ENCODE data around the gene SLC24A3. TPM values are rescaled to one million over a fixed set of nuclear protein-coding genes. Genes with fewer than 3 reads are reported as not detected.

Gene SLC24A3
- polyA plus RNA-seq, 1 donor (not counting 4 experiments of a cell fraction or from before 2014, with no cell fraction given), result 0.17 TPM

GRCh38 chr20:19301843-19302242 lies 89.4 kb downstream of the SLC24A3 start:
- DNase-seq (ENCODE audit: low read depth, low spot score) (no peak), FAIRE-seq (no peak)
- TF ChIP-seq EZH2 (IDR thresholded peaks at IDR 0.05; ENCODE audit: low read length) (no peak), CTCF (optimal IDR thresholded peaks at IDR 0.05 in 1 of 3, IDR thresholded peaks at IDR 0.05 in 1 of 3, conservative IDR thresholded peaks at IDR 0.05 in 1 of 3; ENCODE audit: extremely low read depth in 1 of 3, insufficient read depth in 2 of 3, low read length in 3 of 3) (no peak)
- dilution Hi-C loops (cut with MboI; ENCODE audit: extremely low pct_ligation_motif_present, low sequenced_read_pairs), result no loop called here
- Histone ChIP-seq H2AFZ (ENCODE audit: control insufficient read depth, low read length) (no peak overlapping the region), H3K4me2 (ENCODE audit: control insufficient read depth, extremely low read depth, insufficient read depth, low read depth, low read length) (no peak overlapping the region), H3K27ac (ENCODE audit: control insufficient read depth, insufficient read depth, low read length) (no peak overlapping the region), H4K20me1 (ENCODE audit: control insufficient read depth, extremely low read depth, insufficient read depth, low read length) (no peaks in the 10 kb centered on the region), H3K4me3 (ENCODE audit: control insufficient read depth in 2 of 3, extremely low read depth in 1 of 3, insufficient read depth in 2 of 3, low read depth in 1 of 3, low read length in 3 of 3) (no peak overlapping the region), H3K9me3 (ENCODE audit: control insufficient read depth, low read depth, low read length) (peaks cover 3% of the 10 kb centered on the region), H3K36me3 (ENCODE audit: control insufficient read depth in 2 of 2, extremely low read depth in 1 of 2, insufficient read depth in 2 of 2, low read length in 2 of 2) (no peaks in the 10 kb centered on the region), H3K4me1 (ENCODE audit: control insufficient read depth, extremely low read depth, insufficient read depth, low read length) (no peaks in the 10 kb centered on the region), H3K9me1 (ENCODE audit: control insufficient read depth, extremely low read depth, insufficient read depth, low read length) (no peaks in the 10 kb centered on the region), H3K27me3 (ENCODE audit: control insufficient read depth, extremely low read depth, insufficient read depth, low read length) (no peaks in the 10 kb centered on the region), H3K9ac (ENCODE audit: control insufficient read depth, extremely low read depth, insufficient read depth, low read length) (no peak overlapping the region), H3K79me2 (ENCODE audit: control insufficient read depth, insufficient read depth, low read length) (no peaks in the 10 kb centered on the region)

DNA sequence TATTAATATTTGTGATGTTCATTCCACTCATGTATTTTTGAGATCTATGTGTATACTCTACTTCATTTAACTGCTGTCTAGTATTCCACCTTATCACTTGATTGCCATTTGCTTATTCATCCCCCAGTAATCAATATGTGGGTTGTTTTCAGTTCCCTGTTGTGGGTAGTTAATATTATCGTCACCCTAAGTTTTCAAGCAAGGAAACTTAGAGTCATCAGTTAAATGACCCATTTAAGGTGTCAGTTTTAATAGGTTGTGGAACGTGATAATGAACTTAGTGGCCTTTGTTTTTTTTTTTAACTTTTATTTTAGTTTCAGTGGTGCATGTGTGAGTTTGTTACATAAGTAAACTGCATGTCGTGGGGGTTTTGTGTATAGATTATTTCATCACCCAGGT lies 90.3 kb downstream of the SLC24A3 start:
- peaks cover 3% of the 10 kb centered on the region for H3K9me3 ChIP-seq (ENCODE audit: control insufficient read depth, low read depth, low read length)
- H3K4me1 ChIP-seq (ENCODE audit: control insufficient read depth, extremely low read depth, insufficient read depth, low read length), result no peaks in the 10 kb centered on the region
- H2AFZ ChIP-seq (ENCODE audit: control insufficient read depth, low read length), result no peak overlapping the region
- H3K27me3 ChIP-seq (ENCODE audit: control insufficient read depth, extremely low read depth, insufficient read depth, low read length), result no peaks in the 10 kb centered on the region
- no peak overlapping the region for H3K4me3 ChIP-seq (ENCODE audit: control insufficient read depth in 2 of 3, extremely low read depth in 1 of 3, insufficient read depth in 2 of 3, low read depth in 1 of 3, low read length in 3 of 3)
- no peak overlapping the region for H3K27ac ChIP-seq (ENCODE audit: control insufficient read depth, insufficient read depth, low read length)
- no peaks in the 10 kb centered on the region for H3K9me1 ChIP-seq (ENCODE audit: control insufficient read depth, extremely low read depth, insufficient read depth, low read length)
- no peak overlapping the region for H3K4me2 ChIP-seq (ENCODE audit: control insufficient read depth, extremely low read depth, insufficient read depth, low read depth, low read length)
- no peak overlapping the region for H3K9ac ChIP-seq (ENCODE audit: control insufficient read depth, extremely low read depth, insufficient read depth, low read length)
- dilution Hi-C loops (cut with MboI; ENCODE audit: extremely low pct_ligation_motif_present, low sequenced_read_pairs), result no loop called here
- FAIRE-seq (no peak), DNase-seq (ENCODE audit: low read depth, low spot score) (no peak)
- TF ChIP-seq CTCF (optimal IDR thresholded peaks at IDR 0.05 in 1 of 3, IDR thresholded peaks at IDR 0.05 in 1 of 3, conservative IDR thresholded peaks at IDR 0.05 in 1 of 3; ENCODE audit: extremely low read depth in 1 of 3, insufficient read depth in 2 of 3, low read length in 3 of 3), result no peak
- TF ChIP-seq EZH2 (IDR thresholded peaks at IDR 0.05; ENCODE audit: low read length), result no peak
- no peaks in the 10 kb centered on the region for H3K79me2 ChIP-seq (ENCODE audit: control insufficient read depth, insufficient read depth, low read length)
- no peaks in the 10 kb centered on the region for H3K36me3 ChIP-seq (ENCODE audit: control insufficient read depth in 2 of 2, extremely low read depth in 1 of 2, insufficient read depth in 2 of 2, low read length in 2 of 2)
- H4K20me1 ChIP-seq (ENCODE audit: control insufficient read depth, extremely low read depth, insufficient read depth, low read length), result no peaks in the 10 kb centered on the region
